K562 (cell line): Measurements from ENCODE around the gene DHRS12. TPM values are rescaled to one million over a fixed set of nuclear protein-coding genes. Genes with fewer than 3 reads are reported as not detected.

Experiments used
- CBX5 ChIP-seq: IDR thresholded peaks from 2 replicates; pipeline ENCODE4 v1.6.1; 2014; ENCODE audit warnings: low read depth, borderline replicate concordance
- EP300 ChIP-seq: IDR thresholded peaks from 2 replicates; pipeline ENCODE4 v1.6.1; 2012; ENCODE audit warnings: low read length, improper control_type of control experiment
- FUS ChIP-seq: fragments of 200-400 bp; formaldehyde crosslinking; optimal IDR thresholded peaks from 2 replicates; pipeline ENCODE3; 2017; ENCODE audit warnings: low read depth, low read length
- MTA3 ChIP-seq: fragments of 450-650 bp; formaldehyde crosslinking; IDR thresholded peaks from 2 replicates; pipeline ENCODE4 v1.6.1; 2017; ENCODE audit warnings: mild to moderate bottlenecking, borderline replicate concordance
- NFIC ChIP-seq: fragments of 450-650 bp; IDR thresholded peaks from 2 replicates; pipeline ENCODE4 v1.6.1; 2017; ENCODE audit warnings: mild to moderate bottlenecking, inconsistent platforms
- SAP30 ChIP-seq: fragments of 200-600 bp; sonication (generic); IDR thresholded peaks from 2 replicates; pipeline ENCODE4 v1.6.1; 2012; ENCODE audit warnings: borderline replicate concordance, low read depth, mild to moderate bottlenecking, moderate library complexity, low read length, control low read depth, inconsistent platforms; ENCODE audit not compliant: insufficient read depth, poor library complexity, severe bottlenecking
- SOX6 ChIP-seq: fragments of 450-650 bp; IDR thresholded peaks from 2 replicates; pipeline ENCODE4 v1.6.1; 2014; ENCODE audit warnings: mild to moderate bottlenecking
- STAG1 ChIP-seq: sonication (generic); formaldehyde crosslinking; IDR thresholded peaks from 2 replicates; pipeline ENCODE4 v1.5.0; 2020; ENCODE audit warnings: missing genetic modification reagents, borderline replicate concordance
- XRCC3 ChIP-seq: fragments of 450-650 bp; IDR thresholded peaks from 2 replicates; pipeline ENCODE4 v1.6.1; 2017; ENCODE audit warnings: mild to moderate bottlenecking, moderate library complexity
- ZNF140 ChIP-seq: fragments of 250-450 bp; sonication (Bioruptor Pico); IDR thresholded peaks from 2 replicates; pipeline ENCODE4 v1.8.0; 2021; ENCODE audit warnings: moderate library complexity, mild to moderate bottlenecking, inconsistent platforms
- ZNF282 ChIP-seq: sonication (generic); formaldehyde crosslinking; IDR thresholded peaks from 2 replicates; pipeline ENCODE4 v1.8.1; 2023; ENCODE audit warnings: missing genetic modification reagents
- ZNF583 ChIP-seq: fragments of 250-450 bp; sonication (Bioruptor Pico); IDR thresholded peaks from 2 replicates; pipeline ENCODE4 v1.4.0; 2020
- ZNF76 ChIP-seq: fragments of 250-450 bp; sonication (Bioruptor Pico); IDR thresholded peaks from 2 replicates; pipeline ENCODE4 v1.4.0; 2020; ENCODE audit warnings: mild to moderate bottlenecking, moderate library complexity, borderline replicate concordance
- polyA plus RNA-seq, 8 experiments: library from polyadenylated mRNA; depleted of rRNA in 4 of 8; stranded (reverse) in 5 of 8; unstranded in 3 of 8; fragments of >200 nt; fragmentation: Nextera tagmentation in 2 of 8; fragmentation: Illumina TruSeq in 1 of 8; extraction: Ambion mirVana in 2 of 8; extraction: Trizol in 1 of 8; gene quantifications; 2 replicates each; pipeline versions ENCODE4 v1.2.1 to v1.2.3, GENCODE V29; 2011 to 2014; ENCODE audit warnings: inconsistent platforms in 1 of 8, missing spikeins in 1 of 8
- total RNA-seq, 7 experiments: library from RNA; depleted of rRNA in 6 of 7; stranded (reverse); fragments of >200 nt in 6 of 7; fragmentation: Illumina TruSeq in 2 of 7; extraction: Trizol in 2 of 7; gene quantifications; 2 replicates each; pipeline versions ENCODE4 v1.2.1 to v1.2.3, GENCODE V29; 2011 to 2021; ENCODE audit warnings: low replicate concordance in 1 of 7
- TF ChIP-seq, protein P1 (sequence below), 2 experiments: fragments of 450-650 bp; IDR thresholded peaks; 2 replicates each; pipeline ENCODE4 v1.6.1; 2016; ENCODE audit warnings: mild to moderate bottlenecking in 2 of 2, borderline replicate concordance in 1 of 2, low read depth in 1 of 2, moderate library complexity in 1 of 2
- TF ChIP-seq, protein P2 (sequence below): fragments of 450-650 bp; IDR thresholded peaks from 2 replicates; pipeline ENCODE4 v1.7.0; 2016; ENCODE audit warnings: borderline replicate concordance
- TF ChIP-seq, protein P3 (sequence below): fragments of 200-800 bp; sonication (Bioruptor generic); IDR thresholded peaks from 2 replicates; pipeline ENCODE4 v1.6.1; 2017; ENCODE audit warnings: missing genetic modification characterization, missing compliant biosample characterization

Gene DHRS12
- total and polyA plus RNA-seq, 9 of the 15 experiments (the other 6 are each of a cell fraction or from before 2014, with no cell fraction given): 0.62 to 2.7 (median 0.98) TPM

DNA sequence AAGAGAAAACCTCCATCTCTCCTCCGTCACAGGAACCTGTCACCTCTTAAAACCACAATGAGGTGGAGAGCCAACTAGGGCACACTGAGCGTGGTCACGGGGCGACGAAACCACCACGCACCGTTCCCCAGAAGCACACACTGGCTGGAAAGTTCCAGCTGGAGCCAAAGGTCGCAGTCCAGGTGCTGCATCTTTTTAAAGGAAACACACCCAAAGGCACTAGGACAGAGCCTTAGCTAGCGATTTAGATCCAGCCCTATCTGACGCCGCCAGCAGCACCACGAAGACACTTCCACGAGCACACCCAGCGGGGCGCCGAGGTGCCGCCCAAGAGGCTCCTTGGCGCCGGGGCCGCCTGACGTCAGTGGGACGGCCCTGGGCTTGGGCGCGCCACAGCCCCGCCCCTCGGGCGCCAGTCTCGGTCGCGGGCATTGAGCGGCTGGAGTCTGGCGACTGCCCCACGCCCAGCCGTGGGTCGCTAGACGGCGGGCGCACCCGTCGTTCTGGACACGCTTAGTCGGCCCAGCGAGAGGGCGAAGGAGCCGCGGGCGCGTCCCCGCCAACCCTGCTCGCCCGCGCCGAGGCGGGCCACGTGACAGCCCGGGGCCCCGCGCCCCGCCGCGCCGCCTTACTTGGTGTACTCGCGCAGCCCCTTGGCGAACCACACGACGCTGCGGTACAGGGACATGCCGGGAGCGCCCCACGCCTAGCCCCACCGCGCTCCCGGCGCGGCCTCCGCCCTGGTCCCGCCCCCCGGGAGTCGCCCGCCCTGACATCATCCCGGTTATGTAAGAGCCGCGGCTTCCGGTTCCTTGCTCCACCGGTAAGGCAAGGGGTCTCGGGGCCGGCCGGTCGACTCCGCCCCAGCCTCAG lies at the start of gene DHRS12 (continued):
- TF ChIP-seq, protein P1, sequence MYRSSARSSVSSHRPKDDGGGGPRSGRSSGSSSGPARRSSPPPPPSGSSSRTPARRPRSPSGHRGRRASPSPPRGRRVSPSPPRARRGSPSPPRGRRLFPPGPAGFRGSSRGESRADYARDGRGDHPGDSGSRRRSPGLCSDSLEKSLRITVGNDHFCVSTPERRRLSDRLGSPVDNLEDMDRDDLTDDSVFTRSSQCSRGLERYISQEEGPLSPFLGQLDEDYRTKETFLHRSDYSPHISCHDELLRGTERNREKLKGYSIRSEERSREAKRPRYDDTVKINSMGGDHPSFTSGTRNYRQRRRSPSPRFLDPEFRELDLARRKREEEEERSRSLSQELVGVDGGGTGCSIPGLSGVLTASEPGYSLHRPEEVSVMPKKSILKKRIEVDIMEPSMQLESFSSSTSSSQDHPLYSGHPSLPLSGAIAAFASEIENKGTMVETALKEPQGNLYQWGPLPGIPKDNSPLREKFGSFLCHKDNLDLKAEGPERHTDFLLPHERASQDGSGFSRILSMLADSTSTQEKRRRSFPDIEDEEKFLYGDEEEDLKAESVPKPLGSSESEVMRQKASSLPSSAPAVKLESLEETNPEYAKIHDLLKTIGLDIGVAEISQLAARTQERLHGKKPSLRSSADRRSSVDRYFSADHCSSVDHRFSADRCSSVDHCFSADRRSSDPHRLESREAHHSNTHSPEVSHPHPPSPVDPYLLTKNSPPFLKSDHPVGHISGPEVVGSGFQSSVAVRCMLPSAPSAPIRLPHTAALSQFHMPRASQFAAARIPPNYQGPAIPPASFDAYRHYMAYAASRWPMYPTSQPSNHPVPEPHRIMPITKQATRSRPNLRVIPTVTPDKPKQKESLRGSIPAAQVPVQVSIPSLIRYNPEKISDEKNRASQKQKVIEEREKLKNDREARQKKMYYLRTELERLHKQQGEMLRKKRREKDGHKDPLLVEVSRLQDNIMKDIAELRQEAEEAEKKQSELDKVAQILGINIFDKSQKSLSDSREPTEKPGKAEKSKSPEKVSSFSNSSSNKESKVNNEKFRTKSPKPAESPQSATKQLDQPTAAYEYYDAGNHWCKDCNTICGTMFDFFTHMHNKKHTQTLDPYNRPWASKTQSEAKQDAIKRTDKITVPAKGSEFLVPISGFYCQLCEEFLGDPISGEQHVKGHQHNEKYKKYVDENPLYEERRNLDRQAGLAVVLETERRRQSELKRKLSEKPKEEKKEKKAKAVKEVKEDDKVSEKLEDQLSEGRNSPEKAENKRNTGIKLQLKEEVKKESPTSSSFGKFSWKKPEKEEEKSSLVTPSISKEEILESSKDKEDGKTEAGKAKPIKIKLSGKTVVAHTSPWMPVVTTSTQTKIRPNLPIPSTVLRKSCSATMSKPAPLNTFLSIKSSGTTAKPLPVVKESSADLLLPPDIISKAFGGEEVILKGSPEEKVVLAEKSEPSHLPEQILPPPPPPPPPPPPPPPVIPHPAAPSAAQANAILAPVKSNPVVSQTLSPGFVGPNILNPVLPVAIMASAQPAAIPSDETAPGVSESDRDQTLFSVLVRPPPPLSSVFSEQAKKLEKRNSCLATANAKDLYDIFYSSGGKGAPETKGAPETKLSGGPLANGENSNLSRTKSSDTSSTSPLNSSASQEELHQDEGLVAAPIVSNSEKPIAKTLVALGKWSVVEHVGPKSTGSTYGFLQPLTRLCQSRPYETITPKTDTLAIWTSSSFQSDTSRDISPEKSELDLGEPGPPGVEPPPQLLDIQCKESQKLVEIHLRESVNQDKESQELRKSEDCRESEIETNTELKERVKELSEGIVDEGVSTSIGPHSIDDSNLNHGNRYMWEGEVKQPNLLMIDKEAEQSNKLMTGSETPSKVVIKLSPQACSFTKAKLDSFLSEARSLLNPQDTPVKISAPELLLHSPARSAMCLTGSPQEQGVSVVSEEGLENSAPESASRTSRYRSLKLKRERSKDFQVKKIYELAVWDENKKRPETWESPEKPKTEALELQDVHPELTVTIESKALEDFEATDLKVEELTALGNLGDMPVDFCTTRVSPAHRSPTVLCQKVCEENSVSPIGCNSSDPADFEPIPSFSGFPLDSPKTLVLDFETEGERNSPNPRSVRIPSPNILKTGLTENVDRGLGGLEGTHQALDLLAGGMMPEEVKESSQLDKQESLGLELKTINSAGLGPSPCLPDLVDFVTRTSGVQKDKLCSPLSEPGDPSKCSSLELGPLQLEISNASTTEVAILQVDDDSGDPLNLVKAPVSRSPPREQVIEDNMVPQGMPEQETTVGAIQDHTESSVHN (IDR thresholded peaks at IDR 0.05; ENCODE audit: borderline replicate concordance in 1 of 2, low read depth in 1 of 2): no peak
- TF ChIP-seq, protein P2, sequence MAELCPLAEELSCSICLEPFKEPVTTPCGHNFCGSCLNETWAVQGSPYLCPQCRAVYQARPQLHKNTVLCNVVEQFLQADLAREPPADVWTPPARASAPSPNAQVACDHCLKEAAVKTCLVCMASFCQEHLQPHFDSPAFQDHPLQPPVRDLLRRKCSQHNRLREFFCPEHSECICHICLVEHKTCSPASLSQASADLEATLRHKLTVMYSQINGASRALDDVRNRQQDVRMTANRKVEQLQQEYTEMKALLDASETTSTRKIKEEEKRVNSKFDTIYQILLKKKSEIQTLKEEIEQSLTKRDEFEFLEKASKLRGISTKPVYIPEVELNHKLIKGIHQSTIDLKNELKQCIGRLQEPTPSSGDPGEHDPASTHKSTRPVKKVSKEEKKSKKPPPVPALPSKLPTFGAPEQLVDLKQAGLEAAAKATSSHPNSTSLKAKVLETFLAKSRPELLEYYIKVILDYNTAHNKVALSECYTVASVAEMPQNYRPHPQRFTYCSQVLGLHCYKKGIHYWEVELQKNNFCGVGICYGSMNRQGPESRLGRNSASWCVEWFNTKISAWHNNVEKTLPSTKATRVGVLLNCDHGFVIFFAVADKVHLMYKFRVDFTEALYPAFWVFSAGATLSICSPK: no peak
- TF ChIP-seq ZNF583 (CRISPR knock-in tag) (no peak), FUS (peak; percentile 29), ZNF76 (CRISPR knock-in tag) (no peak), CBX5 (no peak), ZNF140 (CRISPR knock-in tag) (no peak), STAG1 (CRISPR knock-in tag) (no peak), MTA3 (peak; percentile 89), SOX6 (peak; percentile 56; the same call in 1 of the 2 replicates), NFIC (peak; percentile 56), XRCC3 (no peak), SAP30 (peak; percentile 51), EP300 (peak; percentile 61), ZNF282 (CRISPR knock-in tag) (0 out of 2 replicates have a peak, but pooled peaks have one; percentile 31)
- TF ChIP-seq, protein P3, sequence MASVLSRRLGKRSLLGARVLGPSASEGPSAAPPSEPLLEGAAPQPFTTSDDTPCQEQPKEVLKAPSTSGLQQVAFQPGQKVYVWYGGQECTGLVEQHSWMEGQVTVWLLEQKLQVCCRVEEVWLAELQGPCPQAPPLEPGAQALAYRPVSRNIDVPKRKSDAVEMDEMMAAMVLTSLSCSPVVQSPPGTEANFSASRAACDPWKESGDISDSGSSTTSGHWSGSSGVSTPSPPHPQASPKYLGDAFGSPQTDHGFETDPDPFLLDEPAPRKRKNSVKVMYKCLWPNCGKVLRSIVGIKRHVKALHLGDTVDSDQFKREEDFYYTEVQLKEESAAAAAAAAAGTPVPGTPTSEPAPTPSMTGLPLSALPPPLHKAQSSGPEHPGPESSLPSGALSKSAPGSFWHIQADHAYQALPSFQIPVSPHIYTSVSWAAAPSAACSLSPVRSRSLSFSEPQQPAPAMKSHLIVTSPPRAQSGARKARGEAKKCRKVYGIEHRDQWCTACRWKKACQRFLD (CRISPR knock-in tag): 0 out of 2 replicates have a peak, but pooled peaks have one; percentile 52
